GM12872 (cell line): Measurements from ENCODE around the gene BATF2.

Source experiments
- CTCF ChIP-seq: IDR thresholded peaks from 3 replicates; pipeline ENCODE4 v1.5.1; 2011; ENCODE audit warnings: low read depth, mild to moderate bottlenecking, low read length, moderate library complexity; ENCODE audit not compliant: insufficient read depth

Gene BATF2

GRCh38 chr11:64971421-64972233 lies 25.1 kb downstream of the BATF2 start, which contains the start of gene MAJIN:
MAJIN (minus strand) TSS chr11:64972108; CDS start chr11:64959405, 12,703 bp downstream.
- TF ChIP-seq CTCF: no peak

- no peak for TF ChIP-seq CTCF
These were observed 26.0 kb downstream of the BATF2 start for GRCh38 chr11:64970731-64971151.

GRCh38 chr11:64969209-64969608 lies 27.6 kb downstream of the BATF2 start:
- no peak for TF ChIP-seq CTCF

- TF ChIP-seq CTCF: no peak
These were observed 29.4 kb downstream of the BATF2 start for GRCh38 chr11:64967375-64967774.

- no peak for TF ChIP-seq CTCF
These were observed 33.6 kb downstream of the BATF2 start for GRCh38 chr11:64963072-64963631.

GRCh38 chr11:64960719-64961118 lies 36.1 kb downstream of the BATF2 start:
- TF ChIP-seq CTCF: no peak

GRCh38 chr11:64959498-64959897 lies 37.3 kb downstream of the BATF2 start:
- TF ChIP-seq CTCF: no peak
